Measurements from ENCODE around the gene NKAIN4. TPM values are rescaled to one million over a fixed set of nuclear protein-coding genes. Genes with fewer than 3 reads are reported as not detected.

The NKAIN4 gene
- total RNA-seq, 1 donor from 2014 or later = 0.60 TPM

DNA sequence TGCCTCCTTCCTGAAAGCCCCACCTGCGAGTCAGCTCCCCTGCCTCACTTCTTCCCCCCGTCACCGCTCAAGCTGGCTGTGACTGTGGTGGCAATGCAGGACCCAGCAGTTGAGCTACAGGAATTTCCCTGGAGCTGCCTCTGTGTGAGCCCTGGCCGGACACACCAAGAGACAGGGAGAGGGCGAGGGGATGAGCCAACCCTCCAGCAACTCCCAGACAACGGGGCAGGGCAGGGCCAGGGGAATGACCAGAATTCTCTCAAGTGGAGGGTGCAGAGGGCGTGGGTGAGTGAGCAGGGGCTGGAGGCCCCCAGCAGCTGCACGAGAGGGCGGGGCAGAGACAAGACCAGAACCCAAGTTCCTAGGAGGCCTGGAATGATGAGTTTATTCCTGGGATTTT is 13.4 kb upstream of the NKAIN4 start:
- H3K4me1 Mint-ChIP-seq (ENCODE audit: low read depth) = peaks cover 8% of the 10 kb centered on the region
- no peak overlapping the region for H3K27ac Mint-ChIP-seq
- no peaks in the 10 kb centered on the region for H3K9me3 Mint-ChIP-seq (ENCODE audit: low read depth)
- no peak overlapping the region for H3K4me3 Mint-ChIP-seq (ENCODE audit: low read depth)
- H3K27me3 Mint-ChIP-seq = peaks cover 10% of the 10 kb centered on the region
- no peak for DNase-seq (ENCODE audit: low spot score, unreplicated experiment)
- H3K36me3 Mint-ChIP-seq (ENCODE audit: insufficient read depth) = no peaks in the 10 kb centered on the region
- TF ChIP-seq, protein P1, sequence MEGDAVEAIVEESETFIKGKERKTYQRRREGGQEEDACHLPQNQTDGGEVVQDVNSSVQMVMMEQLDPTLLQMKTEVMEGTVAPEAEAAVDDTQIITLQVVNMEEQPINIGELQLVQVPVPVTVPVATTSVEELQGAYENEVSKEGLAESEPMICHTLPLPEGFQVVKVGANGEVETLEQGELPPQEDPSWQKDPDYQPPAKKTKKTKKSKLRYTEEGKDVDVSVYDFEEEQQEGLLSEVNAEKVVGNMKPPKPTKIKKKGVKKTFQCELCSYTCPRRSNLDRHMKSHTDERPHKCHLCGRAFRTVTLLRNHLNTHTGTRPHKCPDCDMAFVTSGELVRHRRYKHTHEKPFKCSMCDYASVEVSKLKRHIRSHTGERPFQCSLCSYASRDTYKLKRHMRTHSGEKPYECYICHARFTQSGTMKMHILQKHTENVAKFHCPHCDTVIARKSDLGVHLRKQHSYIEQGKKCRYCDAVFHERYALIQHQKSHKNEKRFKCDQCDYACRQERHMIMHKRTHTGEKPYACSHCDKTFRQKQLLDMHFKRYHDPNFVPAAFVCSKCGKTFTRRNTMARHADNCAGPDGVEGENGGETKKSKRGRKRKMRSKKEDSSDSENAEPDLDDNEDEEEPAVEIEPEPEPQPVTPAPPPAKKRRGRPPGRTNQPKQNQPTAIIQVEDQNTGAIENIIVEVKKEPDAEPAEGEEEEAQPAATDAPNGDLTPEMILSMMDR (IDR thresholded peaks at IDR 0.05; ENCODE audit: unreplicated experiment) = no peak

DNA sequence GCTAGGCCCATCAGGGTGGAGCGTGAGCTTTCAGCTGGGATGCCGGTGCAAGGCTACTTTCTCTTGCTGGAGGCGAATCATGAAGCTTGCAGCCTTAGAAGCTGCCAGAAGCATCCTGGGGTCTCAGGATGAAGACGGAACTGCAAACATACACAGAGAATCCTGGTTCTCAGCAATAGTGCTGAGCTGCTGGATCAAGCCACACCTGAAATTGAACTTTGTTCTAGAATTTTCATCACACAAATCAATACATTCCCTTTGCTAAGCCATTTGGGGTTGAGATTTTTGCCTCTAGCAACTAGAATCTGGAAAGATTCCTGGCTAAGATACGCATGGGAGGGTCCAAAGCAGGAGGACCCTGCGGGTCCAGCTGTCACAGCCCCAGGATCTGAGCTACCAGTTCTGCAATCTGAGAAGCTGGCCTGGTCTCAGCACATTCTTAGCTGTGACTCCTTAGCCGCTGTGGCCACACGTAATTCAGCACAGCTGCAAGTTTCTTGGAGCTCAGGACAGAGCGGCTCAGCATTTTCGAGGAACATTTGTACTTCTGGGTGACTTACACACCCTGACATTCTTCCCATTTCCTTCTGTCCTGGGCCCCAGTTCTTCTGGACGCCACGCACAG is 11.7 kb upstream of the NKAIN4 start:
- peaks cover 6% of the 10 kb centered on the region for H3K4me1 Mint-ChIP-seq (ENCODE audit: low read depth)
- H3K27me3 Mint-ChIP-seq = peaks cover 10% of the 10 kb centered on the region
- no peak for DNase-seq (ENCODE audit: low spot score, unreplicated experiment)
- no peaks in the 10 kb centered on the region for H3K36me3 Mint-ChIP-seq (ENCODE audit: insufficient read depth)
- H3K27ac Mint-ChIP-seq = no peak overlapping the region
- TF ChIP-seq, protein P1 (IDR thresholded peaks at IDR 0.05; ENCODE audit: unreplicated experiment) = no peak
- no peaks in the 10 kb centered on the region for H3K9me3 Mint-ChIP-seq (ENCODE audit: low read depth)
- no peak overlapping the region for H3K4me3 Mint-ChIP-seq (ENCODE audit: low read depth)

DNA sequence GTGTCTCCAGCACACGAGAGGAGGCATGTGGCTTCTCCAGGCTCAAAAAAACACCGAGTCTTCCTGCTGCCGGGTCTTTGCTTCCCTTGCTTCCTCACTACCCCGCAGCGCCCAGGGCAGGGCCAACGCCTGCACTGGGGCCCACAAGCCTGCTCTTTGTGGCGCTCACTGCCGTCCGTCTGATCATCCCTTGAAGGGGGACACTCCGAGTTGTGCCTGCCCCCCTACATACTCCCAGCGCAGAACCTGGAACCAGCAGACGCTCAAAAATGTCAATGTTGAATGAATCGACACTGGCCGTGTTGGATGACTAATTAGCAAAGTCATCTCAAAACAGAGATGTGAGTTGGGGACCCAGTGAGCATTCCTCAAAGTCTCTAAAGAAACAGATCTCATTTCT is 10.3 kb upstream of the NKAIN4 start:
- Mint-ChIP-seq H3K27me3 (peaks cover 10% of the 10 kb centered on the region), H3K4me3 (ENCODE audit: low read depth) (no peak overlapping the region), H3K4me1 (ENCODE audit: low read depth) (peaks cover 6% of the 10 kb centered on the region), H3K9me3 (ENCODE audit: low read depth) (no peaks in the 10 kb centered on the region), H3K27ac (no peak overlapping the region), H3K36me3 (ENCODE audit: insufficient read depth) (no peaks in the 10 kb centered on the region)
- DNase-seq (ENCODE audit: low spot score, unreplicated experiment) = no peak
- TF ChIP-seq, protein P1 (IDR thresholded peaks at IDR 0.05; ENCODE audit: unreplicated experiment) = no peak

DNA sequence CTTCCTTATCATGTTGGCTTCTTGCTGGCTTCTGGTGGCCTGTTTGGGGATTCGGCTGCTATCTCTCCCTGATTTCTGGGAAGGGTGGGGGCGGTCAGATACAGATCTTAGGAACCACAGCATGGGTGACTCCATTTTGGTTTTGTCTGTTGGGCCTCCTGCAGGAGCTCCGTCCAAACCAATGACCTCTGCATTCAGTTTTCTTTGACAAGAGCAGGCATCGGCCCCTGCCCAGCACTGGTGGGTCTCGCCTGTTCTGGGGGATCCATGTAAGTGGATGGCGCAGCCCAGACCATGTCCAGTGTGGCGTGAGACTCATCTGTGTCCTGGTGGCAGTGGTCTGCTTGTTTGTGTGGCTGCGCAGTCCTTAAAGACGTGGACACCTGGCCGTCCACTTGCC is 9.7 kb upstream of the NKAIN4 start:
- no peaks in the 10 kb centered on the region for H3K36me3 Mint-ChIP-seq (ENCODE audit: insufficient read depth)
- no peaks in the 10 kb centered on the region for H3K9me3 Mint-ChIP-seq (ENCODE audit: low read depth)
- DNase-seq (ENCODE audit: low spot score, unreplicated experiment) = no peak
- TF ChIP-seq, protein P1 (IDR thresholded peaks at IDR 0.05; ENCODE audit: unreplicated experiment) = no peak
- no peak overlapping the region for H3K4me3 Mint-ChIP-seq (ENCODE audit: low read depth)
- no peak overlapping the region for H3K27ac Mint-ChIP-seq
- H3K4me1 Mint-ChIP-seq (ENCODE audit: low read depth) = peaks cover 6% of the 10 kb centered on the region
- peaks cover 12% of the 10 kb centered on the region for H3K27me3 Mint-ChIP-seq

DNA sequence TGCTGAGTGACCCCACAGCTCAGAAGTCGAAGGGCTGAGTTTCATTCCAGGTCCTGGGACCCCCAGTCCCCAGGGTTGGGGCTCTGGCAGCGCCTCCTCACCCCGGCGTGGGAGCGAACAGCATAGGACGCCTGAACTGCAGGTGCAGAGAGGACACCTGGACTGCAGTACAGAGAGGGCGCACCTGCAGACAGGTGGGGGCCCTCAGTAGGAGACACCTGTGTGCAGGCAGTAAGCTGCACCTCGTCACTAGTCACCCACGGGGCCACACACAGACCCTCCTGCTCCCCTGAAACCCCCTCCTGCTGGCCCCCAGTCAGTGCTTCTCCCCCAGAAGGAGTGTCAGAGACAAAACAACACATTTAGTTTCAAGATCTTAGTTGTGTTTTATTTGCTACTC is 8.6 kb upstream of the NKAIN4 start:
- TF ChIP-seq, protein P1 (IDR thresholded peaks at IDR 0.05; ENCODE audit: unreplicated experiment) = no peak
- DNase-seq (ENCODE audit: low spot score, unreplicated experiment) = no peak
- peaks cover 6% of the 10 kb centered on the region for H3K4me1 Mint-ChIP-seq (ENCODE audit: low read depth)

More for the DNA sequence above, 8.6 kb upstream of the NKAIN4 start:
- Mint-ChIP-seq H3K27ac (peak overlapping the region; percentile 31), H3K36me3 (ENCODE audit: insufficient read depth) (no peaks in the 10 kb centered on the region), H3K27me3 (peaks cover 18% of the 10 kb centered on the region), H3K9me3 (ENCODE audit: low read depth) (no peaks in the 10 kb centered on the region), H3K4me3 (ENCODE audit: low read depth) (no peak overlapping the region)

Data from progenitor cell of endocrine pancreas (in vitro differentiated cells).